ENCODE data around the gene PPP1R15B. TPM values are rescaled to one million over a fixed set of nuclear protein-coding genes. Genes with fewer than 3 reads are reported as not detected.

PPP1R15B gene
- polyA plus RNA-seq, 2 of the 4 experiments (the other 2 are of a cell fraction), result 26.9 to 51.9 TPM

DNA sequence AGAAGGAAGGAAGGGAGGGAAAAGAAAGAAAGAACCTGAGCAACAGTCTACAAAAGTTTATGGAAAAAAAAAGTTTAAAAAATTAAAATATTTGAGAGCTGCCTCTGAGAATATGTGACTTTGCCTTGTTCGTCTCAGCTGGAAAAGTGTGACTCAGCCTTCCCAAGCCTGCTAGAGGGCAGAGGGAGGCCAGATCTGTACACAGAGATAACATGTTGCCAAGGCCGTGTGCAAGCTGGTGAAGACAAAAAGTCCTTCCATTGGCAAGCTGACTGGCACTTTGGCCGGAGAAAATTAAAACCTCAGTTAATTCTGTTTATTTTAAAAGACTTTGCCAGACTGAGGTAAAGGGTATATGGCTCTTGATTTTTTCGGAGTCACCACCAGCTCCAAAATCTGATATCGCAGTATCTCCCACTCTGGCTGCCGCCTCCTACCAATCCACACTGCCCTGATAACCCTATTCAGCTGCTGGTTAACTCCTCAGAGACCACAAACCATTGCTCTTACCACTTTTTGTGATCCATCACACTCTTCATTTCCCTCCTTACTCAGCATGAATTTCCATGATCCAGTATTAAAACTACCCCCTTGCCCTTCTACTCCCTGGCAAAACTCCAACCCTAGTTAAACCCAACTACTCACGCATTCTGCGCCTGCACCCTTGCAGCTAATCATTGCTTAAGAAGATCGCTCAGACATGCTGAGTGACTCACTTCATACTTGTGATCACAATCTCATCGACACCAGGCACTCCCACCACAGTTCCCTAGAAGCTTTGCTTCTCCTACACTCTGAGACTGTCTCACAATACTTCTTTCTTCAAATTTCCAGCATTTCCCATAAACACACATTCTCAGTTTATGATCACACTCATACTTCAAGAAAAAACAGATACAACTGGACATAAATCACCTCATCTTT lies 5.7 kb upstream of the PPP1R15B start (continued):
- TF ChIP-seq HOXB5 (CRISPR knock-in tag; IDR thresholded peaks at IDR 0.05), result no peak
- TF ChIP-seq FOSL2 (IDR thresholded peaks at IDR 0.05), result peak; percentile 90
- peak; percentile 96 for TF ChIP-seq FOSL2 (CRISPR knock-in tag; IDR thresholded peaks at IDR 0.05)
- TF ChIP-seq SREBF2 (IDR thresholded peaks at IDR 0.05), result no peak
- no peak for TF ChIP-seq ZSCAN20 (CRISPR knock-in tag; IDR thresholded peaks at IDR 0.05)
- no peak for TF ChIP-seq FOSB (CRISPR knock-in tag; IDR thresholded peaks at IDR 0.05)
- TF ChIP-seq FOXS1 (CRISPR knock-in tag; IDR thresholded peaks at IDR 0.05), result 0 out of 2 replicates have a peak, but pooled peaks have one; percentile 14
- TF ChIP-seq E2F6 (IDR thresholded peaks at IDR 0.05; ENCODE audit: borderline replicate concordance, low read depth), result peak; percentile 63; the same call in 1 of the 2 replicates
- TF ChIP-seq BHLHE40 (IDR thresholded peaks at IDR 0.05; ENCODE audit: low read depth, low read length), result peak; percentile 56
- TF ChIP-seq HOXB13 (CRISPR knock-in tag; IDR thresholded peaks at IDR 0.05; ENCODE audit: low read depth), result no peak

GRCh38 chr1:204416589-204417073 lies 5.0 kb upstream of the PPP1R15B start:
- POLR2A ChIA-PET, result interaction anchor here (0.5 to 2.4 kb wide), 10 partner anchors 9 to 100 kb away, joined by 5 to 14 read pairs (median 8); partner anchors contain the start of genes MDM4 and PIK3C2B
- DNase-seq (ENCODE audit: low read depth in 1 of 2, low spot score in 1 of 2) (no peak), FAIRE-seq (no peak), ATAC-seq (peak in 1 of 2 experiments; percentile 2; a peak in 1 of 6 replicates)
- H3K9me3 ChIP-seq, result no peaks in the 10 kb centered on the region
- no peak for TF ChIP-seq NR3C1 (IDR thresholded peaks at IDR 0.05)
- no peak for TF ChIP-seq E2F6 (IDR thresholded peaks at IDR 0.05; ENCODE audit: borderline replicate concordance, low read depth)
- TF ChIP-seq HOXB13 (CRISPR knock-in tag; IDR thresholded peaks at IDR 0.05; ENCODE audit: low read depth), result no peak
- TF ChIP-seq GATA3 (IDR thresholded peaks at IDR 0.05; ENCODE audit: borderline replicate concordance), result no peak
- TF ChIP-seq HMGXB4 (CRISPR knock-in tag; IDR thresholded peaks at IDR 0.05; ENCODE audit: borderline replicate concordance), result no peak
- no peak for TF ChIP-seq ZC3H11A (IDR thresholded peaks at IDR 0.05)
- no peak for TF ChIP-seq ZNF302 (CRISPR knock-in tag; IDR thresholded peaks at IDR 0.05)
- no peak for TF ChIP-seq PBX3 (IDR thresholded peaks at IDR 0.05)
- TF ChIP-seq CBX2 (IDR thresholded peaks at IDR 0.05; ENCODE audit: borderline replicate concordance, low read depth), result no peak
- no peak for TF ChIP-seq HOXB5 (CRISPR knock-in tag; IDR thresholded peaks at IDR 0.05)
- H3K27ac ChIP-seq, result peak overlapping the region; percentile 98 to 100
- peak overlapping the region; percentile 42; the same call in 1 of the 3 replicates for H3K4me3 ChIP-seq
- H3K4me1 ChIP-seq, result peaks cover 71% of the 10 kb centered on the region
- CTCF ChIA-PET, result interaction anchor here (0.8 to 2.4 kb wide), 9 partner anchors 11 to 89 kb away, joined by 3 to 16 read pairs (median 7); no protein-coding TSS in a partner anchor
- H3K4me2 ChIP-seq, result peak overlapping the region; percentile 99

GRCh38 chr1:204415351-204415750 lies 3.7 kb upstream of the PPP1R15B start:
- H3K27ac ChIP-seq, result peak overlapping the region; percentile 98 to 100; a peak in 5 of 6 replicates
- no peak overlapping the region for H3K4me2 ChIP-seq
- DNase-seq (ENCODE audit: low read depth in 1 of 2, low spot score in 1 of 2) (no peak), ATAC-seq (no peak), FAIRE-seq (no peak)
- ChIA-PET CTCF (interaction anchor here (1.9 to 3.9 kb wide), 5 partner anchors 15 to 88 kb away, joined by 9 to 40 read pairs (median 12); partner anchors contain the start of gene PIK3C2B), POLR2A (interaction anchor here (0.6 kb wide), 1 partner anchor 236 kb away, joined by 3 read pairs; no protein-coding TSS in a partner anchor)
- 96% methylated on average over 3 of the region's 3 CpGs for WGBS (ENCODE audit: missing lambda C conversion rate)
- no peaks in the 10 kb centered on the region for H3K9me3 ChIP-seq
- H3K4me1 ChIP-seq, result peaks cover 61% of the 10 kb centered on the region
- H3K4me3 ChIP-seq, result no peak overlapping the region
- TF ChIP-seq ZNF302 (CRISPR knock-in tag; IDR thresholded peaks at IDR 0.05), result no peak
- no peak for TF ChIP-seq NR3C1 (IDR thresholded peaks at IDR 0.05)

Data from A549 (cell line).